ENCODE results near the gene SLC9C2. TPM values are rescaled to one million over a fixed set of nuclear protein-coding genes. Genes with fewer than 3 reads are reported as not detected.
"Not testable (repeated sequence)": the region's sequence is repeated elsewhere in the genome, so short reads cannot be mapped to it uniquely, and the experiment has no call there.

The SLC9C2 gene, protein sequence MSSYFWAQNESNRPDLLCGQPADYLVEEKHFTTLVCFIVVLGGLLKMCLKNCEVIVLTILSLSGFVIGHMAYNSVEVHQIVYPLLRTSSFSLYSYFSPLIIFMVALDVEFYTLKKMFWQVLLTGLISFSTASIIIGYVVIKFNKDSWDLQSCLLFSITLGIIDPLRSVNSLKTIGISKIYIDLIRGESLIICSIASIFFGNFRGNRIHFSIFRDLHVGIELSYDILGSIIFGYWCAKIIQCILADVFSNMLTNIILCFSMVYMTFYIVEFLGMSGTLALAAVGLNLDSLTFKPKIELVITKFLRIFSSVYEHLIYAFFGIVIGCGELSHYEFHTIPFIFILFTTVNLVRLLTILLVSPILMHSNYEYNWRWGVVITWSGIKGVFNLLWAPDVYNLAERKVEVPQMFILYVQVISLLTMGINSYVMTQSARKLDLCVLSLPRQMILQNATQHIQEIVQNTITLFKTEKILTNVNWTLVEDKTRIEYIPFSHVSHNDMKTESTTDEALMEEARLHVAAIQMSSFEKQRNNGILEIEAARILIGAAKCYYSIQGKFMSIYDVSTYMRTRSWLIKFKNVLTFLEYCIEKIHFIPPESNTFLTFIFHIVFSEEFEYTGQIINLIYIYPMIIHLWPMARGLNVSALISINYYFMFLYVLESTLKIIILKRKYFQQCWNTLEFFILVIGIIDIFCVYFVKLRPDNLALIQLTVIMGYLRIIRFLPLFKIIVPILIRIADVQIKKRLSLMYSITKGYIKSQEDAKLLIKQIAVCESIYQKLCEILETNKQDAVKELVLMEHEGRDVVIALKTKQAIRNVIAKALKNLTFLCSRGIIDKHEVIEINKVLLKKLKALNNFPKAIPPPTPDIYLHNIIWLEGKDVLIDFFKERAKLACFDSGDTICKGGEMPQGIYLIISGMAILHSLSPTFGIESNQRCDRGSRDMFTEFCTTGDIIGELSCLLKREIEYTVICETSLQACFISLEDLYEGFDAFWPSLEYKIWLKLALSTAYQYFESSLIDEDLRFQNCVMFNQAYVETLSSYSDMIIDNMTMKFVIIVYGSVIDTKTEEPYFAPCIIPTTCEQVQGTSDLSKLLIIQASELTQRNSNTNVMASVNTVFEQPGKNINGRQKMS
- not detected in 2 replicates for total RNA-seq

DNA sequence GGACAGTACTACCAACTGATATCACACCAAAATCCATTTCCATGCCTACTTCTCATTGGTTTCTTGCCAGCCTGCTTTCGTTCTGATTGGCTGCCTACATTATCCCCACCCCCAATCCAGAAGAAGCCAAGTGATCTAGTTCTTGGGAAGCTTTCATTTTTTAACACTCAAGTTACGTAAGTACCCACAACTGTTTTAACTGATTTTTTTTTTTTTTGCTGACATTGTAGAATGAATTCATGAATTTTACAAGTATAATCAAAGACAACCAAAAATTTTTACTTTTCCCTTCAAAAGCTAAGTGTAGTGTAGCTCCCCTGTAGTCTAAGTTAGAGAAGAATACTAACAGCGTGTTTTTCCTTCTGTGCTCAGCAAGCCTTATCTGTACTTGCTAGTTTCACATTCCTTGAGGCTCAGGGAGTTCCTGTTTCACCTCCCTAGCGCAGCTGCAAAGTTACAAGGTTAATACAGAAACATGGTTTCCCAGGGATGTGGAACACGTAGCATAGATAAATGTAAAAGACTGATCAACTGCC is at the start of gene SLC9C2:
TSS of gene SLC9C2 (minus strand) at position 17 of the 536 bp plus-strand sequence. CDS start 1,296 bp downstream, outside the sequence.
- peak; percentile 53 for DNase-seq (ENCODE audit: low read depth, low spot score)

DNA sequence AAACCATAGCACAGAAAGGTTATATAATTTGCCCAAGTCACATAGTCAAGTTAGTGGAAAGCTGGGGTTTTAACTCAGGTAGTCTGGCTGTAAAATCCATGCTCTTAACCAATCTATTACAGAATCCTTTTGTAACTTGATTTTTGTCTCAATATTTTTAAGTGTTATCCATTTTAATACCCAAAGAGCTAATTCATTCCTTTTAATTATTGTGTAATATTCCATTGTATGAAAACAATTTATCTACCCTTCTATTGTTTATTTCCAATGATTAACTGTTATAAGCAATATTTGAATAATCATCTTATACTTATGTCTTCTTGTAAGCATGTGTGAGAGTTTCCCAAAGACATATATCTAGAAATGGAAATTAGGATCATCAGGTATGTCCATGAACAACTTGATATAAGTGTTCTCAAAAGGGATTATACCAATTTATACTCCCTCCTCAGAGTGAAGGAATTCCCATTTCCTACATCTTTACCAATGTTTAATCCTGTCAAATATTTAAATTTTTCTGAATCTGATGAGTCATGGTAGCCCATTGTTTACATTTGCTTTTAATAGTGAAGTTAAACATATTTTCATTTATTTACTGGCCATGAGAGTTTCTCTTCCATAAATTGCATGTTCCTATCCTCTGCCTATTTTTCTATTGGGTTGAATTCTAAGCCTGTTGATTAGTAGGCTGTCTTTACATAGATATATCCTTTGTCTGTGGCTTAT is 46.2 kb upstream of the SLC9C2 start:
- DNase-seq (ENCODE audit: low read depth, low spot score) = no peak

DNA sequence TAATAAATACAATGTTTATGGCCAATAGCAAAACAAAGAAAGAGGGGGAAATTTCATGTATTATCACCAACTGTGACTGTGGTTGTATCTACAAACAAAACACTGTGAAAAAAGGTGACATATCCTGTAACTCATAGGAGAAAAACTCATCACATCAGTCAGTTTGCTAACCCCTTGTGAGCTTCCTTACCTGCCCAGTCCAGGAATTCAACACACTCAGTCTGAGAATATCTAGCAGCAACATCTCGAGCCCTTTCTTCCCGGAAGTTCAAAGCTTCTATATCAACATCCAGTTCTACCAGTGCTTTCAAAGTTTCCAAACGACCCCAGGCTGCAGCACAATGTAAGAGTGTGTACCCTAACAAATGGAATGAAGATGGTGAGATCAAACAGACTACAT is 43.8 kb upstream of the SLC9C2 start:
- no peak for DNase-seq (ENCODE audit: low read depth, low spot score)

DNA sequence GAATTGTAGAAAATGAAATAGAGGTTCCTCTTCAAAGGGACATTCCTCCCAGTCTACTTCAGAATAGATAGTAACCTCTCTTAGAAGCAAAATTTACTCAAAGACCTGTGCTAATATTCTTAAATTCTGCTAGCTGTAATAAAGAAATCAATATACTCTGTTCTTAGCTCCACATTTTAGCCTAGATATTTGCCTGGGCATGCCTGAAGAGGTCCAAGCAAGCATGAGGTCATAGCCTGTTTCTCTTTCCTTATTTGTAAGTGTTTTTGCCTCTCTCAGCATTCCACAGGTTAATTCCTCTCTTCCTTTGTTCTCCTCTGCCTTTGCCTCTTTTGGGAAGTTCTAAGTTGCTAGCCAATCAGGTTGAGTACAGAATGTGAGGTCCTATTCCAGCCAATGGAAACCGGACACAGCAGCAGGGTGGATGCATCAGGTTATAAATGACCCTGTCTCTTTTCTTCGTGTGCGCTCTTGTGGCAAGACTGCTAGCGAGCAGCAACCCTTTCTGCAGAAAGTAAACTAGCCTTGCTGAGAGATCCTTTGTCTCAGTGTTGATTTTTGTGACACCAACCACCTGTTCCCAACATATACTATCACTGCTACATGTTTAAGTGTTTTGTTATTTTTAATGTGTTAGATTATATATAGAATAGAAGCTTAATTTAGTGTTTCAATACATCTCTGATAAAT is 39.7 kb upstream of the SLC9C2 start:
- DNase-seq (ENCODE audit: low read depth, low spot score) = not testable (repeated sequence)

DNA sequence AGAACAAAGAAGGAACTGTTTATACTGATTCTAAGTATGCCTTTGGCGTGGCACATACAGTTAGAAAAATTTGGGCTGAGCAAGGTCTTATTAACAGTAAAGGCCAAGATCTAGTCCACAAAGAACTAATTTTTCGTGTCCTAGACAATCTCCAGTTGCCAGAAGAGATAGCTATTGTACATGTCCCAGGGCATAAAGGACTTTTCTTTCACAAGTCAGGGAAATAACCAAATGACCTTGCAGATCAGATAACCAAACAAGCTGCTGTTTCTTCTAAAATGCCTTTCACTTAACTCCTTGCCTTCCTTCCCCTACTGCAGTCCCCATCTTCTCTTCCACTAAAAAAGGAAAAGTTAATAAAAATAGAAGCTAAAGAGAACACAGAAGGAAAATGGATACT is 36.2 kb upstream of the SLC9C2 start:
- DNase-seq (ENCODE audit: low read depth, low spot score) = no peak

DNA sequence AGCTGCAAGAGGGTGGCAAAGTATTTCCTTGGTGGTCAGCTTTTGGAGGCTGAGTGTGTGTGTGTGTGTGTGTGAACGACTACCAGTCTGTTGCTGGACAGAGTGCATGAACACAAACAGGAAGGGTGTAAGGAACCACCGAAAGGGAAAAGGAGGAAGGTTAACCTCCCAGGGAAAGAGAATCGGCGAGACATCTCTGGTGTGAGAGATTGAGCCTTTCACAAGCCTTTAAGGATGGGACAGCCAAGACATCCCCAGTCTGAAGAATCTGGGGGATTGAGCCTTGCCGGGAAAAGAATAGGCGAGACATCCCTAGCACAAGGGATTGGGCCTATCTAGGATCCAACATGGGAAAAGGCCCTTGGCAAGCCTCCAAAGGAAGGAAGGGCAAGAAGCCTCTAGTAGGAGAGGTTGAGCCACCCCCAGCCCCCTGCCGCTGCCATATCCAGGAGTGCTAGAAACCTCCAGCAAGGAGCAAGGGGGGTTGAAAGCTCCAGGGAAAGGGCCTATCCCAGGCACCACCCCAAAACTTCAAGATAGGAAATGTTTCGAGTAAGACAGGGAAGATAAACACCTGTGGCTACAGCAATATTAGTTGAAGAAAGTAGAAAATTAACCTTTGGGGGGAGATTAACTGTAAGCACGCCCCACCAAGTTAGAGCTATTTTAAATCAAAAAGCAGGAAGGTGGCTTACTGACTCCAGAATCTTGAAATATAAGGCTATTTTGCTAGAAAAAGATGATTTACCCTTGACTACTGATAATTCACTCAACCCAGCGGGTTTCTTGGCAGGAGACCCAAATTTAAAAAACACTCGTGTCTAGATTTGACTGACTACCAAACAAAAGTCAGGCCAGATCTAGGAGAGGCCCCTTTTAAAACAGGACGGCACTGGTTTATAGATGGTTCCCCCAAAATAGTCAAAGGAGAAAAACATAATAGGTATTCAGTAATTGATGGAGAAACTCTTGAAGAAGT is 35.5 kb upstream of the SLC9C2 start:
- no peak for DNase-seq (ENCODE audit: low read depth, low spot score)

DNA sequence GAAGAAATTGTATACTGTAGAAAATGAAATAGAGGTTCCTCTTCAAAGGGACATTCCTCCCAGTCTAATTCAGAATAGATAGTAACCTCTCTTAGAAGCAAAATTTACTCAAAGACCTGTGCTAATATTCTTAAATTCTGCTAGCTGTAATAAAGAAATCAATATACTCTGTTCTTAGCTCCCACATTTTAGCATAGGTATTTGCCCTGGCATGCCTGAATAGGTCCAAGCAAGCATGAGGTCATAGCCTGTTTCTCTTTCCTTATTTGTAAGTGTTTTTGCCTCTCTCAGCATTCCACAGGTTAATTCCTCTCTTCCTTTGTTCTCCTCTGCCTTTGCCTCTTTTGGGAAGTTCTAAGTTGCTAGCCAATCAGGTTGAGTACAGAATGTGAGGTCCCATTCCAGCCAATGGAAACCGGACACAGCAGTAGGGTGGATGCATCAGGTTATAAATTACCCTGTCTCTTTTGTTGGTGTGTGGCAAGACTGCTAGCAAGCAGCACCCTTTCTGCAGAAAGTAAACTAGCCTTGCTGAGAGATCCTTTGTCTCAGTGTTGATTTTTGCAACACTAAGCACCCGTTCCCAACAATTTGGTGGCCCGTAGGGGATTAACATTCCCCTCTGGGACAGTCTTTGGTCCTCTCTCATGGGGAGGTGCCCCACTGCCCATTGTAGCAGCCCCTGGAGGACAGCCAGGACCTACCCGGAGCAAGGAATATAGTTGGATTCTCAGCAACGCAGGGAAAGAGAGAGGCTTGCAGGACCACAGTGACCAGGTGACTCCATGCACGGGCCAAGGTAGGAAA is 34.6 kb upstream of the SLC9C2 start:
- not testable (repeated sequence) for DNase-seq (ENCODE audit: low read depth, low spot score)

DNA sequence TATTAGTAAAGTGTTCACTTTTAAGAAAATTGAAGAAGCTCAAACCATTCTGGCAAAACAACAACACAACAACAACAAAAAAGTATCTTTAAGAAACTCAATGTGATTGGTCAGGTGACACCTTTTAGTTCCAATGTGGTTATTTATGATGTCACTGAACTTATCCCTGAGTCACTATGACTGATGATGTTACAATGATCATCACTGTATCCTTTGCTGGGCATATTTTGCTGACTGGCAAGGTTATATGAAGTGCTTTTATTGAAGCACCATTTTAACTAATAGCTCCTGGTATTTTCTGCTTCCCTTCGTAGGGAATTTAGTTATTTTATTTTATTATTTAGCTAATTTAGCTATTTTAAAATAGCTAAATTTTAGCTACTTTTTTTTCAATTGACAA is 32.2 kb upstream of the SLC9C2 start, which contains the start of gene TEX50:
TSS of gene TEX50 (plus strand) at position 223 of the 400 bp plus-strand sequence. CDS start 184 bp downstream, outside the sequence.
- DNase-seq (ENCODE audit: low read depth, low spot score) = no peak

DNA sequence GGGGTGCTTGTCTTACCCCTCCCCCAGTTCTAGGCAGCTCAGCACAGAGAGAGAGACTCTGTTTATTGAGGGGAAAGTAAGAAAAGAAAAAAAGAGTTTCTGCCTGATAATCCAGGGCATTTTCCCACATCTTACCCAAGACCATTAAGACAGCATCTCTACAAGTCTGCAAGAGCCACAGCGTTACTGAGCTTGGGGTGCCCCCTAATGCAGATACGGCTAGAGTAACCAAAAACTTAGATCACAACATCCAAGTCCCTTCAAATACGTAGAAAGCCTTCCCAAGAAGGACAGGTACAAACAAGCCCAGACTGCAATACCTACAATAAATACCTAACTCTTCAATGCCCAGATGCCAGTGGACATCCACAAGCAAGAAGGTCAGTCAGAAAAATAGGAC is 26.0 kb upstream of the SLC9C2 start:
- DNase-seq (ENCODE audit: low read depth, low spot score) = no peak

DNA sequence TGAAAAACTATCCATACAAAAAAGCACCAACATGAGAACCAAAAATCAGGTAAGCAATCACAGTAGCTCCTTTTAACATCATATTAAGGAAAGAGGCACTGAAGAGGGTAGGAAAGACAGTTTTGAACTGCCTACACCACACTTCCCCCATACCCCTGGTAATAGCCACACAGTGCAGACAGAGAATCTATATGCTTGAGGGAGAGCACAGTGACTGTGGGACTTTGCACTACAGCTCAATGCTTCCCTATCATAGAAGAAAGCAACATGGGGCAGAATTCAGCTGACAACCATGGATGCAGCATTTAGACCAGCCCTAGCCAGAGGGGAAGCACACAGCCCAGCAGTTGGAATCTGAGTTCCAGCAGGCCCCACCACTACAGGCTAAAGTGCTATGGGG is 24.4 kb upstream of the SLC9C2 start:
- no peak for DNase-seq (ENCODE audit: low read depth, low spot score)

DNA sequence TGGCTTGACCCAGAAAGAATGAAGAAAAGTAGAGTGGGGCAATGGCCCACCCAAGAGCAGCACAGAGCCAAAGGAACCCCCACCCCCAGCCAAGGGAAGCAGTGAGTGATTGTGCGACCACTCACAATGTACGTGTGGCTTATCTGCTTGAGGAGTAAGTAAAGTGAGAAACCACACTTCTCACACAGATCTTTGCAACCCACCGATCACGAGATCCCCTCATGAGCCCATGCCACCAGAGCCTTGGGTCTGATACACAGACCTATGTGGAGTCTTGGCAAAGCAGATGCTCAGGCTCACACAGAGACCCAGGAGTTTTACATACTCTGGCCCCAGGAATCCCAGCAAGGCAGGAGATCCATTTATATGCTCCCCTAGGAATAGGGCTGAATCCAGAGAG is 14.0 kb upstream of the SLC9C2 start:
- DNase-seq (ENCODE audit: low read depth, low spot score) = no peak

DNA sequence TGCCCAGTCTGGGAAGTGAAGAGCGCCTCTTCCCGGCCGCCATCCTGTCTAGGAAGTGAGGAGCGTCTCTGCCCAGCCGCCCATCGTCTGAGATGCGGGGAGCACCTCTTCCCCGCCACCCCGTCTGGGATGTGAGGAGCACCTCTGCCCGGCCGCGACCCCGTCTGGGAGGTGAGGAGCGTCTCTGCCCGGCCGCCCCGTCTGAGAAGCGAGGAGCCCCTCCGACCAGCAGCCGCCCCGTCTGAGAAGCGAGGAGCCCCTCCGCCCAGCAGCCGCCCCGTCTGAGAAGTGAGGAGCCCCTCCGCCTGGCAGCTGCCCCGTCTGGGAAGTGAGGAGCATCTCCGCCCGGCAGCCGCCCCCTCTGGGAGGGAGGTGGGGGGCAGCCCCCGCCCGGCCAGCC is 10.2 kb upstream of the SLC9C2 start:
- not testable (repeated sequence) for DNase-seq (ENCODE audit: low read depth, low spot score)

DNA sequence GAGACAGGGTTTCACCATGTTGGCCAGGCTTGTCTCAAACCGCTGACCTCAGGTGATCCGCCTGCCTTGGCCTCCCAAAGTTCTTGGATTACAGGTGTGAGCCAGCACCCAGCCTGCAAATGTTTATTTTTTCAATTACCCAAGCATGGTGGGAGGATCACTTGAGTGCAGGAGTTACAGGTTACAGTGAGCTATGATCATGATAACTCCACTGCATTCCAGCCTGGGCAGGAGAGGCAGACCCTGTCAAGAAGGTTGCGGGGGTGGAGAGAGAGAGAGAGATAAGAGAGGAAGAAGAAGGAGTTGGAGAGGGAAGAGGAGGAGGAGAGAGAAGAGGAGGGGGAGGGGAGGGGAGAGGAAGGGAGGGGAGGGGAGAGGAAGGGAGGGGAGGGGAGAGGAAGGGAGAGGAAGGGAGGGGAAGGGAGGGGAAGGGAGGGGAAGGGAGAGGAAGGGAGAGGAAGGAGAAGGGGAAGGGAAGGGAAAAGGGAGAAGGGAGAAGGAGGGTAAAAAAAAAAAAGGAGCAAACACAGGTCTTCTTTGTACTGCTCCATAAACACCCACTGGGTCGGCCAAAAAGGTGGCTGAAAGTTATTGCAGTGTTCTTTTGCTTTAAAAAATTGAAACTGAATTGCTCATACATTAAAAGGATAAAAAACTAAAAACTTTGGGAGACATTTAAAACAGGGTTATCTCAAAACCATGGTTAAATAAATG is 5.8 kb upstream of the SLC9C2 start:
- DNase-seq (ENCODE audit: low read depth, low spot score) = no peak

DNA sequence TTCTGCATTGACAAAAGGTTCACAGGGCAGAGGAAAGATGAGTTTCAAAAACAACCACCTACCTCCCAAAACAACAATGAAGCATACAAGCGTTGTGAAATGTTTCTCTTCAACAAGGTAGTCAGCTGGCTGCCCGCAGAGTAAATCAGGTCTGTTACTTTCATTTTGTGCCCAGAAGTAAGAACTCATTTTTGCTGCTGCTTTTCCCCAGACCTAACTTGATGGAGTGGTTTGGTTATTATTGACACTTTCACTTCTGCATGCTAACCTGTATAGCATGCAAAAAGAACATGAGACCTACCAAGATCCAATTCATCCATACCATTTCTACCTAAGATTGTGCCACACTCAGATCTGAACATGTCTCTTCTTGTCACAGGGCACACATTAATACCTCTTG is 1.3 kb downstream of the SLC9C2 start:
- DNase-seq (ENCODE audit: low read depth, low spot score) = no peak

DNA sequence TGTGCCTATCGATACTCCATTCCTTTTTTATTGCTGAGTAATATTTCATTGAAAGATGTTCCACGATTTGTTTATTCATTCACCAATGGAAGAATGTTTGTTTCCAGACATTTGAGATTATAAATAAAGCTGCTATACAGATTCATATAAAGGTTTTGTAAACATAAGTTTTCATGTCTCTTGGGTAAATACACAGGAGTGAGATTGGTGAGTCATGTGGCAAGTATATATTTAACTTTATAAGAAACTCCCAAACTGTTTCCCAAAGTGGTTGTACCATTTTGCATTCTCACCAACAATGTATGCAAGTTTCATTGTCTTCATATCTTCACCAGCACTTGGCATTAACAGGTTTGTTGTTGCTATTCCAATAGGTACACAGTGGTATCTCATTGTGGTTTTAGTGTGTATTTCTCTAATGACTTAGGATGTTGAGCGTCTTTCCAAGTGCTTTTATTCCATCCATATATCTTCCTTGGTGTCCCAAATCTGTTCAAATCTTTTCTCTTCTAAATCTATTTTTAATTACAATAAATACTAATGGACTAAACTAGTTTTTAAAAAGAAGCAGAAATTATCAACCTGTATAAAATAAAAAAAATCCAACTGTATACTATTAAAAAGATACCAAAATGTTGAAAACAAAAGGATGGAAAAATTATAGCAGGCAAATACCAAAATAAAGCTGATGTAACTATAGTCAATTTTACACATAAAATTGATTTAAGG is 6.6 kb downstream of the SLC9C2 start:
- no peak for DNase-seq (ENCODE audit: low read depth, low spot score)

DNA sequence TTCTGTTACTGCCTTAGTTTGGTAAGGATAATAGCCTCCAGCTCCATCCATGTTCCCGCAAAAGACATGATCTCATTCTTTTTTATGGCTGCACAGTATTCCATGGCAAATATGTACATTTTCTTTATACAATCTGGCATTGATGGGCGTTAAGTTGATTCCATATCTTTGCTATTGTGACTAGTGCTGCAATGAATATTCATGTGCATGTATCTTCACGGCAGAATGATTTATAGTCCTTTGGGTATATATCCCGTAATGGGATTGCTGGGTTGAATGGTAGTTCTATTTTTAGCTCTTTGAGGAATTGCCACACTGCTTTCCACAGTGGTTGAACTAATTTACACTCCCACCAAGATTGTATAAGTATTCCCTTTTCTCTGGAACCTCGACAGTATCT is 11.7 kb downstream of the SLC9C2 start:
- DNase-seq (ENCODE audit: low read depth, low spot score) = not testable (repeated sequence)

DNA sequence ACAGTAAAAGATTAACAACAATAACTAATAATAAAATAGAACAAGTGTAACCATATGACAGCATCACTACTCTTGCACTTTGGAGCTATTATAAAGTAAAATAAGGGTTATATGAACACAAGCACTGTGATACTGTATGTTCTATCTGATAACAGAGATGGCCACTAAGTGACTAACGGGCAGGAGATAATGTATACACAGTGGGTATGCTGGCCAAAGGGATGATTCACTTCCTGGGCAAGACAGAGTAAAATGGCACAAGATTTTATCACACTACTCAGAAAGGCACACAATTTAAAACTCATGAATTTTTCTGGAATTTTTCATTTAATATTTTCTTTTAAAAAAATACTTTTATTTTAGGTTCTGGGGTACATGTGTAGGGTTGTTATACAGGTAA is 12.3 kb downstream of the SLC9C2 start:
- no peak for DNase-seq (ENCODE audit: low read depth, low spot score)
